Esophagus (tissue), 2 donors: ENCODE data around the gene RNF149. TPM values are rescaled to one million over a fixed set of nuclear protein-coding genes. Genes with fewer than 3 reads are reported as not detected.
"Not testable (repeated sequence)": the region's sequence is repeated elsewhere in the genome, so short reads cannot be mapped to it uniquely, and the experiment has no call there.

Experiments used
- H3K27ac ChIP-seq, 2 donors: one replicate each; pipeline ENCODE4 v1.5.1; 2013; ENCODE audit warnings: low read depth in 2 of 2, mild to moderate bottlenecking in 2 of 2, inconsistent platforms in 1 of 2, low read length in 1 of 2, moderate library complexity in 1 of 2
- H3K27me3 ChIP-seq, 2 donors: one replicate each; pipeline ENCODE4 v1.6.1; 2013; ENCODE audit warnings: low read length in 2 of 2, control low read depth in 1 of 2, mild to moderate bottlenecking in 1 of 2; ENCODE audit not compliant: insufficient read depth in 2 of 2, control insufficient read depth in 1 of 2
- H3K36me3 ChIP-seq, 2 donors: one replicate each; pipeline ENCODE4 v1.6.1; 2013; ENCODE audit warnings: low read length in 1 of 2; ENCODE audit not compliant: control insufficient read depth in 2 of 2, insufficient read depth in 2 of 2
- H3K4me1 ChIP-seq, 2 donors: one replicate each; pipeline ENCODE4 v1.6.1; 2013; ENCODE audit warnings: low read length in 1 of 2; ENCODE audit not compliant: control insufficient read depth in 2 of 2, insufficient read depth in 2 of 2
- H3K4me3 ChIP-seq, 2 donors: one replicate each; pipeline ENCODE4 v1.5.1; 2013; ENCODE audit warnings: low read length in 2 of 2, mild to moderate bottlenecking in 2 of 2, low read depth in 1 of 2, moderate library complexity in 1 of 2
- H3K9me3 ChIP-seq, 2 donors: one replicate each; pipeline ENCODE4 v1.6.1; 2013; ENCODE audit warnings: mild to moderate bottlenecking in 2 of 2, low read depth in 1 of 2, low read length in 1 of 2, moderate library complexity in 1 of 2; ENCODE audit not compliant: control insufficient read depth in 2 of 2, insufficient read depth in 1 of 2
- WGBS, 2 donors: extraction: QIAGEN DNeasy Blood & Tissue Kit; methylation state at CpG; one replicate each; pipeline ENCODE4 v1.1.7; 2013; 5-methylcytosine and 5-hydroxymethylcytosine counted together
- polyA plus RNA-seq, 2 donors: library from polyadenylated mRNA; stranded (reverse); fragments of 200-250 nt; gene quantifications; one replicate each; pipeline ENCODE4 v1.2.3, GENCODE V29; 2013
- donor health status: healthy with polysubstance abuse.
- donor health status: Bipolar disorder and iron deficiency.

Gene RNF149
- polyA plus RNA-seq, 2 donors = 31.7 to 50.4 TPM

GRCh38 chr2:101337877-101338276 lies 29.4 kb upstream of the RNF149 start:
- H3K4me3 ChIP-seq = no peak overlapping the region
- H3K27me3 ChIP-seq = no peaks in the 10 kb centered on the region
- no peaks in the 10 kb centered on the region for H3K36me3 ChIP-seq
- H3K4me1 ChIP-seq = peaks cover 0 to 3% of the 10 kb centered on the region in 2 donors
- no peak overlapping the region for H3K27ac ChIP-seq
- H3K9me3 ChIP-seq = no peaks in the 10 kb centered on the region
- 37 to 54% methylated on average over 2 of the region's 2 CpGs for whole genome bisulfite sequencing, 2 donors

- Histone ChIP-seq H3K9me3 (no peaks in the 10 kb centered on the region), H3K4me3 (no peak overlapping the region), H3K4me1 (peaks cover 0 to 12% of the 10 kb centered on the region in 2 donors), H3K36me3 (no peaks in the 10 kb centered on the region), H3K27me3 (no peaks in the 10 kb centered on the region), H3K27ac (no peak overlapping the region)
- 66 to 72% methylated on average over 5 of the region's 5 CpGs for WGBS, 2 donors
Observed at GRCh38 chr2:101332885-101333766, 24.6 kb upstream of the RNF149 start.

GRCh38 chr2:101331202-101331601 lies 22.7 kb upstream of the RNF149 start:
- peak overlapping the region; percentile 88 to 94 for H3K27ac ChIP-seq
- H3K4me3 ChIP-seq = no peak overlapping the region
- no peaks in the 10 kb centered on the region for H3K36me3 ChIP-seq
- 61 to 63% methylated on average over 2 of the region's 2 CpGs for WGBS, 2 donors
- H3K27me3 ChIP-seq = no peaks in the 10 kb centered on the region
- peaks cover 0 to 15% of the 10 kb centered on the region in 2 donors for H3K4me1 ChIP-seq
- H3K9me3 ChIP-seq = no peaks in the 10 kb centered on the region

- Histone ChIP-seq H3K4me3 (no peak overlapping the region), H3K4me1 (peaks cover 0 to 15% of the 10 kb centered on the region in 2 donors), H3K36me3 (no peaks in the 10 kb centered on the region), H3K9me3 (no peaks in the 10 kb centered on the region), H3K27me3 (no peaks in the 10 kb centered on the region), H3K27ac (peak overlapping the region; percentile 88 to 94)
- 51 to 52% methylated on average over 12 of the region's 12 CpGs for WGBS, 2 donors
Observed at GRCh38 chr2:101330253-101330933, 21.9 kb upstream of the RNF149 start.

GRCh38 chr2:101329026-101329425 lies 20.5 kb upstream of the RNF149 start:
- peaks cover 0 to 15% of the 10 kb centered on the region in 2 donors for H3K4me1 ChIP-seq
- 59 to 76% methylated on average over 4 of the region's 4 CpGs for WGBS, 2 donors
- H3K27ac ChIP-seq = peak overlapping the region; percentile 96 to 98
- no peak overlapping the region for H3K4me3 ChIP-seq
- no peaks in the 10 kb centered on the region for H3K27me3 ChIP-seq
- no peaks in the 10 kb centered on the region for H3K36me3 ChIP-seq
- H3K9me3 ChIP-seq = no peaks in the 10 kb centered on the region

GRCh38 chr2:101328474-101329007 lies 20.0 kb upstream of the RNF149 start:
- WGBS, 2 donors = 10 to 23% methylated on average over 3 of the region's 3 CpGs
- no peaks in the 10 kb centered on the region for H3K9me3 ChIP-seq

GRCh38 chr2:101327863-101328394 lies 19.4 kb upstream of the RNF149 start:
- WGBS, 2 donors = 35 to 37% methylated on average over 5 of the region's 5 CpGs
- Histone ChIP-seq H3K4me3 (no peak overlapping the region), H3K27me3 (no peaks in the 10 kb centered on the region), H3K36me3 (no peaks in the 10 kb centered on the region), H3K4me1 (peaks cover 0 to 15% of the 10 kb centered on the region in 2 donors), H3K9me3 (no peaks in the 10 kb centered on the region), H3K27ac (peak overlapping the region; percentile 96 to 98)

More at GRCh38 chr2:101328474-101329007, 20.0 kb upstream of the RNF149 start:
- H3K36me3 ChIP-seq = no peaks in the 10 kb centered on the region
- peaks cover 0 to 15% of the 10 kb centered on the region in 2 donors for H3K4me1 ChIP-seq
- H3K27me3 ChIP-seq = no peaks in the 10 kb centered on the region
- no peak overlapping the region for H3K4me3 ChIP-seq
- H3K27ac ChIP-seq = peak overlapping the region; percentile 96 to 98

- Histone ChIP-seq H3K4me3 (no peak overlapping the region), H3K4me1 (peaks cover 0 to 11% of the 10 kb centered on the region in 2 donors), H3K27ac (no peak overlapping the region), H3K27me3 (no peaks in the 10 kb centered on the region), H3K36me3 (no peaks in the 10 kb centered on the region), H3K9me3 (no peaks in the 10 kb centered on the region)
- 94 to 95% methylated on average over 1 of the region's 1 CpG for WGBS, 2 donors
Observed at GRCh38 chr2:101325425-101325824, 16.9 kb upstream of the RNF149 start.

- not testable (repeated sequence) for H3K27me3 ChIP-seq, H3K9me3 ChIP-seq, H3K4me3 ChIP-seq, H3K27ac ChIP-seq, H3K36me3 ChIP-seq, H3K4me1 ChIP-seq
- 93 to 94% methylated on average over 6 of the region's 6 CpGs for WGBS, 2 donors
Observed at GRCh38 chr2:101316568-101316967, 8.1 kb upstream of the RNF149 start.
